GM21381 (cell line): ENCODE results near the gene CCDC85B.

Experiments used
- ATAC-seq: cut with Tn5 transposase; IDR thresholded peaks from one replicate; pipeline ENCODE4 v1.9.1; 2021; ENCODE audit warnings: mild to moderate bottlenecking, moderate library complexity; ENCODE audit not compliant: unreplicated experiment

The CCDC85B gene

GRCh38 chr11:65868076-65868667, 22.3 kb upstream of the CCDC85B start:
- ATAC-seq, result no peak

GRCh38 chr11:65868907-65869306, 21.6 kb upstream of the CCDC85B start:
- no peak for ATAC-seq

- ATAC-seq, result no peak
Measured at GRCh38 chr11:65869643-65870306, 20.7 kb upstream of the CCDC85B start.

GRCh38 chr11:65870307-65870658, 20.2 kb upstream of the CCDC85B start:
- ATAC-seq, result no peak

GRCh38 chr11:65870706-65871681, 19.5 kb upstream of the CCDC85B start:
- ATAC-seq, result no peak

- ATAC-seq, result no peak
Measured at GRCh38 chr11:65871811-65872548, 18.5 kb upstream of the CCDC85B start.

GRCh38 chr11:65872586-65873317, 17.7 kb upstream of the CCDC85B start, which contains the start of gene EFEMP2:
TSS of gene EFEMP2 (minus strand) at chr11:65872800. CDS start at chr11:65872354, 446 bp downstream.
- ATAC-seq, result no peak

- ATAC-seq, result peak; percentile 82
Measured at GRCh38 chr11:65873318-65874156, 16.9 kb upstream of the CCDC85B start.

- no peak for ATAC-seq
Measured at GRCh38 chr11:65879617-65880016, 10.9 kb upstream of the CCDC85B start, which contains the start of gene CTSW. TSS of gene CTSW (plus strand) at chr11:65879837. CDS start at chr11:65879855, 18 bp downstream.

GRCh38 chr11:65880027-65880426, 10.4 kb upstream of the CCDC85B start:
- no peak for ATAC-seq

GRCh38 chr11:65880844-65881421, 9.5 kb upstream of the CCDC85B start:
- ATAC-seq, result no peak

- no peak for ATAC-seq
Measured at GRCh38 chr11:65882120-65883057, 8.1 kb upstream of the CCDC85B start.

GRCh38 chr11:65883058-65883761, 7.3 kb upstream of the CCDC85B start:
- ATAC-seq, result no peak

- ATAC-seq, result no peak
Measured at GRCh38 chr11:65883786-65884715, 6.4 kb upstream of the CCDC85B start.

GRCh38 chr11:65884716-65885092, 5.8 kb upstream of the CCDC85B start:
- ATAC-seq, result no peak

- no peak for ATAC-seq
Measured at GRCh38 chr11:65885231-65885630, 5.2 kb upstream of the CCDC85B start.
